Parathyroid adenoma (tissue), 2 donors: ENCODE results near the gene GALNT18.

Experiments
- H2AFZ ChIP-seq: fragments of 300-600 bp; sonication (generic); one replicate; pipeline ENCODE4 v1.7.0; 2017; ENCODE audit warnings: antibody characterized with exemption, mild to moderate bottlenecking
- H3K27ac ChIP-seq: fragments of 300-600 bp; sonication (generic); one replicate; pipeline ENCODE4 v1.7.0; 2017
- H3K27me3 ChIP-seq: fragments of 300-600 bp; sonication (generic); one replicate; pipeline ENCODE4 v1.7.0; 2017; ENCODE audit warnings: low read length; ENCODE audit not compliant: control insufficient read depth, insufficient read depth
- H3K36me3 ChIP-seq: fragments of 300-600 bp; sonication (generic); one replicate; pipeline ENCODE4 v1.7.0; 2017; ENCODE audit warnings: low read length; ENCODE audit not compliant: control insufficient read depth, insufficient read depth
- H3K4me1 ChIP-seq: fragments of 300-600 bp; sonication (generic); one replicate; pipeline ENCODE4 v1.7.0; 2017; ENCODE audit warnings: control low read depth
- H3K4me2 ChIP-seq: fragments of 300-600 bp; sonication (generic); one replicate; pipeline ENCODE4 v1.7.0; 2017; ENCODE audit warnings: low read length
- H3K4me3 ChIP-seq: fragments of 300-600 bp; sonication (generic); one replicate; pipeline ENCODE4 v1.7.0; 2017; ENCODE audit warnings: low read depth, low read length
- H3K79me2 ChIP-seq: fragments of 300-600 bp; sonication (generic); one replicate; pipeline ENCODE4 v1.7.0; 2017; ENCODE audit warnings: control low read depth
- H3K9ac ChIP-seq: fragments of 300-600 bp; sonication (generic); one replicate; pipeline ENCODE4 v1.7.0; 2017; ENCODE audit warnings: mild to moderate bottlenecking
- H3K9me3 ChIP-seq: fragments of 300-600 bp; sonication (generic); one replicate; pipeline ENCODE4 v1.7.0; 2017; ENCODE audit warnings: low read length; ENCODE audit not compliant: control insufficient read depth
- CTCF ChIP-seq: fragments of 300-600 bp; sonication (generic); IDR thresholded peaks from one replicate; pipeline ENCODE4 v1.7.0; 2017; ENCODE audit warnings: antibody characterized with exemption, mild to moderate bottlenecking
- donor health status: primary hyperparathyroidism.

Gene GALNT18

GRCh38 chr11:11588891-11589290 is 32.9 kb downstream of the GALNT18 start:
- Histone ChIP-seq H3K79me2 (no peaks in the 10 kb centered on the region), H3K4me1 (no peaks in the 10 kb centered on the region), H3K4me3 (no peak overlapping the region), H3K9ac (no peak overlapping the region), H3K9me3 (no peaks in the 10 kb centered on the region), H3K27me3 (no peaks in the 10 kb centered on the region), H2AFZ (no peak overlapping the region), H3K27ac (no peak overlapping the region), H3K36me3 (no peaks in the 10 kb centered on the region), H3K4me2 (no peak overlapping the region)
- TF ChIP-seq CTCF: no peak

- Histone ChIP-seq H2AFZ (no peak overlapping the region), H3K27me3 (no peaks in the 10 kb centered on the region), H3K4me3 (no peak overlapping the region), H3K36me3 (no peaks in the 10 kb centered on the region), H3K4me1 (no peaks in the 10 kb centered on the region), H3K79me2 (no peaks in the 10 kb centered on the region), H3K9ac (no peak overlapping the region), H3K9me3 (no peaks in the 10 kb centered on the region), H3K27ac (no peak overlapping the region), H3K4me2 (no peak overlapping the region)
- TF ChIP-seq CTCF: no peak
Measured at GRCh38 chr11:11588243-11588642, 33.6 kb downstream of the GALNT18 start.

GRCh38 chr11:11587122-11587521 is 34.7 kb downstream of the GALNT18 start:
- Histone ChIP-seq H3K4me1 (no peaks in the 10 kb centered on the region), H3K4me2 (no peak overlapping the region), H3K27ac (no peak overlapping the region), H3K36me3 (no peaks in the 10 kb centered on the region), H3K4me3 (no peak overlapping the region), H3K27me3 (no peaks in the 10 kb centered on the region), H3K9ac (no peak overlapping the region), H3K79me2 (no peaks in the 10 kb centered on the region), H2AFZ (no peak overlapping the region), H3K9me3 (no peaks in the 10 kb centered on the region)
- TF ChIP-seq CTCF: no peak

- no peak for TF ChIP-seq CTCF
- H3K9me3 ChIP-seq: no peaks in the 10 kb centered on the region
- no peak overlapping the region for H3K27ac ChIP-seq
- H2AFZ ChIP-seq: no peak overlapping the region
- H3K4me3 ChIP-seq: no peak overlapping the region
- no peak overlapping the region for H3K9ac ChIP-seq
- H3K27me3 ChIP-seq: no peaks in the 10 kb centered on the region
- no peaks in the 10 kb centered on the region for H3K36me3 ChIP-seq
- H3K4me2 ChIP-seq: no peak overlapping the region
- no peaks in the 10 kb centered on the region for H3K79me2 ChIP-seq
- H3K4me1 ChIP-seq: no peaks in the 10 kb centered on the region
Measured at GRCh38 chr11:11586465-11586864, 35.3 kb downstream of the GALNT18 start.

- Histone ChIP-seq H3K79me2 (peaks cover 6% of the 10 kb centered on the region), H3K4me2 (no peak overlapping the region), H3K36me3 (no peaks in the 10 kb centered on the region), H3K4me1 (peaks cover 6% of the 10 kb centered on the region), H3K27me3 (no peaks in the 10 kb centered on the region), H2AFZ (no peak overlapping the region), H3K9ac (no peak overlapping the region), H3K27ac (no peak overlapping the region), H3K4me3 (no peak overlapping the region), H3K9me3 (no peaks in the 10 kb centered on the region)
- TF ChIP-seq CTCF: no peak
Measured at GRCh38 chr11:11584937-11585336, 36.9 kb downstream of the GALNT18 start.
